GM12801 (cell line): ENCODE results near the gene LRP11.

Source experiments
- TF ChIP-seq, protein P1 (sequence below): IDR thresholded peaks from one replicate; pipeline ENCODE4 v1.5.1; 2011; ENCODE audit warnings: control low read depth; ENCODE audit not compliant: insufficient read length; ENCODE audit errors: extremely low read depth

LRP11 gene

DNA sequence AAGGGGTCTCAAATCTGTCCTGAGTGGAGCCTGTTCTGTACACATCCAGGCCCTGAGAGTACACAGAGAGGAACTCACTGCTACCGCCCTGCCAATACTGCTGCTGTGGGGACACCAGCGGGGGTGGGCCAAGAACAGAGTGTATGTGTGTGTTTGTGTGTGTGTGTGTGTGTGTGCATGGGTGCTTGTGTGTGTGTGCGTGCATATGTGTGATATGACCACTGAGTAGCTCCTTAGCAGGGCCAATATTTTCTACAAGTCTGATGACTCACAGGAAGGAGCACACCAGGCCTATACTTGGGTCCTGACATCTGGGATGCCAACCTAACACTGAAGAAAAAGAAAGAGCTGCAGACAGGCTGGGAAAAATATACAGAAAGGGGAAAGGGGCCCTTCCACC, 32.3 kb upstream of the LRP11 start:
- TF ChIP-seq, protein P1, sequence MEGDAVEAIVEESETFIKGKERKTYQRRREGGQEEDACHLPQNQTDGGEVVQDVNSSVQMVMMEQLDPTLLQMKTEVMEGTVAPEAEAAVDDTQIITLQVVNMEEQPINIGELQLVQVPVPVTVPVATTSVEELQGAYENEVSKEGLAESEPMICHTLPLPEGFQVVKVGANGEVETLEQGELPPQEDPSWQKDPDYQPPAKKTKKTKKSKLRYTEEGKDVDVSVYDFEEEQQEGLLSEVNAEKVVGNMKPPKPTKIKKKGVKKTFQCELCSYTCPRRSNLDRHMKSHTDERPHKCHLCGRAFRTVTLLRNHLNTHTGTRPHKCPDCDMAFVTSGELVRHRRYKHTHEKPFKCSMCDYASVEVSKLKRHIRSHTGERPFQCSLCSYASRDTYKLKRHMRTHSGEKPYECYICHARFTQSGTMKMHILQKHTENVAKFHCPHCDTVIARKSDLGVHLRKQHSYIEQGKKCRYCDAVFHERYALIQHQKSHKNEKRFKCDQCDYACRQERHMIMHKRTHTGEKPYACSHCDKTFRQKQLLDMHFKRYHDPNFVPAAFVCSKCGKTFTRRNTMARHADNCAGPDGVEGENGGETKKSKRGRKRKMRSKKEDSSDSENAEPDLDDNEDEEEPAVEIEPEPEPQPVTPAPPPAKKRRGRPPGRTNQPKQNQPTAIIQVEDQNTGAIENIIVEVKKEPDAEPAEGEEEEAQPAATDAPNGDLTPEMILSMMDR, result no peak

DNA sequence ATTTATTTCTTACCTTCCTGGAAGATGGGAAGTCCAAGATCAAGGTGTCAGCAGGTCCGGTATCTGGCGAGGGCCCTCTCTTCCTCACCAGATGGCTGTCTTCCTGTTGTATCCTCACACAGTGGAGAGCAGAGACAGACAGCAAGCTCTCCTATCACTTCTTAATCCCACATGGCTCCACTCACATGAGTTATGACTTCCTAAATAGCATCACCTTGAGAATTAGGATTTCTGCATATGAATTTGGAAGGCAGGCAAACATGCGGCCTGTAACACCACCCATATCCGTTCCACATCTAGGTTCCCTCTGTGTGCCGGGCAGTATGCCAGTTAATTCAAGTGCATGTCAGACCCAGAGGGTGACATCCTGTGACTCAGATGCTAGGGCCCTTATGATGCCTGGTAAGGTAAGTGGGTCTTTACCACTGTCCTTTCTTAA, 31.7 kb upstream of the LRP11 start:
- TF ChIP-seq, protein P1, result no peak

DNA sequence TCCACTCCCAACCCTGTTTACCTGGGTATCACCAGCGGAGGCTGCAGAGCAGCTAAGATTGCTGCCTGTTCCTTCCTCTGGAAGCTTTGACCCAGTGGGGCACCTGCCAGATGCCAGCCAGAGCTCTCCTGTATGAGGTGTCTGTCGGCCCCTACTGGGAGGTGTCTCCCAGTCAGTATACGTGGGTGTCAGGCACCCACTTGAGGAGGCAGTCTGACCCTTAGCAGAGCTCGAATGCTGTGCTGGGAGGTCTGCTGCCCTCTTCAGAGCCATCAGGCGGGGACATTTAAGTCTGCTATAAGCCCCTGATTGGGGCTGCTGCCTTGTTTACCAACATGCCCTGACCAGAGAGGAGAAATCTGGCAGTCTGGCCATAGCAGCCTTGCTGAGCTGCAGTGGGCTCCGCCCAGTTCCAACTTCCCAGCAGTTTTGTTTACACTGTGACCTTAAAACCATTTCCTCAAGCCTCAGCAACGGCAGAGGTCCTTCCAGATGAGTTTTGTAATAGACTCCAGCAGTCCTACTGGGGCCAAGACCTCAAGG, 31.0 kb upstream of the LRP11 start:
- TF ChIP-seq, protein P1, result no peak

DNA sequence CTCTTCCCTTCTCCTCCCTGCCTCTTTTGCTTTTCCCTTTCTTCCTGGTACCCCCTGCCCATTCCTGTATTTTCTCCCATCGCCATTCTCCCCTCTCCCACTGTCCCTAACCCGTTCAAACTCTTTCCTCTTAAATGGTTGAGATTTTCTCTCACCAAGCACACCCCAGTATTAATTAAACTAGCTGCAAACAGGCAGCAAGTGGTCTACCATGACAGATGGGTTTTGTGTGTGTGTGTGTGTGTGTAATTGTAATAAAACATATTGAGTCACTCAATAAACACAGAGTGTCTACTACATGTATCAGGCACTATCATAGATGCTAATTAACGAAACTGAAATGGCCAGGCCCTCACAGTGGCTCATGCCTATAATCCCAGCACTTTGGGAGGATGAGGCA, 27.1 kb upstream of the LRP11 start:
- TF ChIP-seq, protein P1, result no peak

DNA sequence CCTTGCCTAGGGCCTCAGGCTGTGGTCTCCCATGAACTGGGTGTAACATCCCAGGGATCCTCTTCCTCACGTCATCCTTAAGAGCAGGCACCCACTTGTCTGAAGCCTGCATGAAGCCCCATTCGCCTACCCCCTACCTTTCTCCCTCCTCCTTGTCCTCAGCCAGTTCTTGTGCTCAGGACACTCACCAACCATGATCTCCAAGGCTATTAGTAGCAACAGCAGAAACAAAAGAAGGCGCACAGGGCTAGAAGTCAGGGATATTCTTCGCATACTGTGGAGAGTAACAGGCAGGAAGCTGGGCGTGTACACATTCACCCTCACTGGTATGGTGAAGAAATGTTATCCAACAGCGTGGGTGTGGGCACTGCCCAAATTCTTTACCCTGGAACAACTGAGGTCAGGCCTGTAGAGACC, 26.5 kb upstream of the LRP11 start:
- TF ChIP-seq, protein P1, result no peak

DNA sequence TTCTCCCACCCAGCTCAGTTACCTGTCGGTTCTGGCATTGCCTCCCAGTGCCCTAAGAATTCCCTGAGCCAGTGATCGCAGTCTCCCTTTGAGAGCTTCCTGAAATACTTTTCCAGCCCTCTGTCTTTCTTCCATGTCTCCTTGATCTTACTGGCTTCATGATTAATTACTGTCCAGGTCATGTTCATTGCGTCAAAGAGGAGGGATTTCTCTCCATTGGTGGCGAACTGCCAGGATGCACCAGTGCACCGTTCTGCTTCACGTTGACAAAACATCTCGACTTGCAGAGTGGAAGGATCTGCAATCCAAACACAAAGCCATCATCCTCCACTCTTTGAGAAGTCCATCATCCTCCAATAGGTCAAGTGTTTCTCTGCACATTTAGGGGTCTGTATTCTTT, 25.2 kb upstream of the LRP11 start:
- TF ChIP-seq, protein P1, result no peak

DNA sequence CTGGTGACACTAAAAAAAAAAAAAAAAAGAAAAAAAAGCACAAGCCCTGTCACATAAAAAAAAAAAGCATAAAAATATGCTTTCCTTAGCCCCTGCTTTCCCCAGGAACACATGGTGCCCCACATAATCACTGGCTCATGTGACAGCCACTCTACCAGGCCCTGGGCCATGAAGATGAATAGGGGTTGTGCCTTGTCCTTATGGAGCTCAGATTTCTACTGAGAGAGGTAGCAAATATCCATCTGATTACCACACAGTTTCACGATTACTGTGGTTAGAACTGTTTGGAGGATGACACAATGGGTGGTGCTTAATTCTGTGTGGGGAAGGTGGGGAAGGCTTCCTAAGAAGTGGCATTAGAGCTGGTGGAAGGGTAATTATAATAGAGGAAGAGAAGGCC, 24.5 kb upstream of the LRP11 start:
- TF ChIP-seq, protein P1, result no peak

DNA sequence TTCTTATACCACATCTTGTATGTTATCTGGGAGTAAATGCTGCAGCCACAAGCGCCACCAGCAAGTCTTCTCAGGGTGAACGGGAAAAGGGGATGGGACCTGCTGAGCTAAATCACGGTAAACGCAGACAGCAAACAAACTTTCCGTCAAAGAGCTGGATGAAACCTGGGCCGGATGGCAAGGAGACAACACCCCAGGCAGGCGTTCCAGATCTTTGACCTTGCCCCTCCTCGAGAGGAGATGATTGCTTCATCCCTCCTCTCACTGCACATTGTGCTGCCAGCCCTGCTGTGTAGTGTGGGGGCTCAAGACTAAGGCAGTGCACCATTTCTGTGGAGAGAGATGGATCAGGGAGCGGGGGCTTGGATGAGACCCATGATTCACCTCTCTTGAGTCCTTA, 23.9 kb upstream of the LRP11 start:
- TF ChIP-seq, protein P1, result no peak
